Measurements from ENCODE around the gene HMGN1. TPM values are rescaled to one million over a fixed set of nuclear protein-coding genes. Genes with fewer than 3 reads are reported as not detected.
"Not testable (repeated sequence)": the region's sequence is repeated elsewhere in the genome, so short reads cannot be mapped to it uniquely, and the experiment has no call there.

Gene HMGN1
- total RNA-seq, 1 donor from 2014 or later, result 370 TPM

DNA sequence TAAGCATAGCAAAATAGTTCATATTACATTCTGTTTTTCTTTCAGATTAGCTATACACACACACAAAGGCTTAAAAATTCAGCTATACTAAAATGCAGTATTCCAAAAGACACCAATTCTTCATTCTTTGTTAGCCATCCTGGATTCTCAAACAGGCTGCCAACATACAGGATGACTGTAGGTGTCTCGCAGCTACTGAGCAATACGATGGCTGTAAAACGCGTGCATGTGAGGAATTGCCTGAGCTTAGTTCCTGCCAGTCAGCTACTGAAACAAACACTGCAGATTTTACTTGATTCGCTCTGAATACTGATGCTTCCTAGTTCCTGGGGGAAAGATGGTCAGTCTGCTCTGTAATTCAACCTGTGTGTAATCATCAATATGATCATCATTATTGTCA is 24.7 kb upstream of the HMGN1 start:
- intact Hi-C loops (cut with micrococcal nuclease), result no loop called here

DNA sequence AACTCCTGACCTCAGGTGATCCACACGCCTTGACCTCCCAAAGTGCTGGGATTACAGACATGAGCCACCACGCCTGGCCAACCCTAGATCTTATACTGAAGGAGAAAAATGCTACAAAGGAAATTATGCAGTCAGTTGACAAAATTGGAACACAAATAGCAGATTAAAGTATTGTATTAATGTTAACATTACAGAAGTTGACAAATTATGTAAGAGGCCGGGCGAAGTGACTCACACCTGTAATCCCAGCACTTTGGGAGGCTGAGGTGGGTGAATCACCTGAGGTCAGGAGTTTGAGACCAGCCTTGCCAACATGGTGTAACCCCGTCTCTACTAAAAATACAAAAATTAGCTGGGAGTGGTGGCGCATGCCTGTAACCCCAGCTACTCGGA is 21.0 kb upstream of the HMGN1 start:
- intact Hi-C loops (cut with micrococcal nuclease), result not testable (repeated sequence)

DNA sequence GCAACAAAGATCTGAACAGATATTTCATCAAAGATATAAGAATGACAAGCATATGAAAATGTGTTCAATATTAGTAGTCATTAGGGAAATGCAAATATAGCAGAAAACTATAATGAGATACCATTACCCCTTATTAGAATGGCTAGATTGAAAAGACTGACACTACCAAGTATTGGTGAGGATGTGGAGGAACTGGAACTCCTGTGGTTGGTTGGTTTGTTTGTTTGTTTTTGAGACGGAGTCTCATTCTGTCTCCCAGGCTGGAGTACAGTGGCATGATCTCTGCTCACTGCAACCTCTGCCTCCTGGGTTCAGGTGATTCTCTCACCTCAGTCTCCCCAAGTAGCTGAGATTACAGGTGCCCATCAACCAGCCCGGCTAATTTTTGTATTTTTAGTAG is 18.9 kb upstream of the HMGN1 start:
- intact Hi-C loops (cut with micrococcal nuclease), result no loop called here

DNA sequence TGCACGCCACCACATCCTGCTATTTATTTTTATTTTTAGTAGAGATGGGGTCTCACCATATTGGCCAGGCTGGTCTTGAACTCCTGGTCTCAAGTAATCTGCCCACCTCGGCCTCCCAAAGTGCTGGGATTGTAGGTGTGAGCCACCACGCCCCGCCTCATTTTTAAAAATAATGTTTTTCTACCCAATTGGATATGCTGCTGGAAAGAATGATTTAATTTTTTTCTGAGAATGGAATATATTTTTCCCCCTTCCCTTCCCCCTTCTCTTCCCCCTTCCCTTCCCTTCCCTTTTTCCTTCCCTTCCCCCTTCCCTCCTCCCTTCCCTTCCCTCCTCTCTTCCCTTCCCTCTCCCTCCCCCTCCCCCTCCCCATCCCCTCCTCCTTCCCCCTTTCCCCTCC is 17.7 kb upstream of the HMGN1 start:
- intact Hi-C loops (cut with micrococcal nuclease), result no loop called here

DNA sequence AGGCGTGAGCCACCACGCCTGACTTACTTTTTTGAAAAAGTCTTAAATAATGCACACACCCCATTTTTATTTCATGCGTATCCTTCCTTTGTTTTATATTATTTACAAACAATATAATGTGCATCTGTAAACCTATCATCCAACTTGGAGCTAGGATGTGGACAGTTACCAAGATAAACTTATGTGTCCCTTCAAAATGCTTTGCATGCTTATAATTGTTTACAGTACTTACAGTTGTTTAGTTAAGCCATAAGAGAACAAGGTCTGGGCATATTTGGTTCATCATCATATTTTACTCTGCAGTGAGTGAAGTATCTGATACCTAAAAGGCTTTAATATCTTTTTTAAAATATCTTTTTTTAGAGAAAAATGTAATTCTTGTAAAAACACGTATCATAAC is 16.1 kb upstream of the HMGN1 start:
- intact Hi-C loops (cut with micrococcal nuclease), result no loop called here

DNA sequence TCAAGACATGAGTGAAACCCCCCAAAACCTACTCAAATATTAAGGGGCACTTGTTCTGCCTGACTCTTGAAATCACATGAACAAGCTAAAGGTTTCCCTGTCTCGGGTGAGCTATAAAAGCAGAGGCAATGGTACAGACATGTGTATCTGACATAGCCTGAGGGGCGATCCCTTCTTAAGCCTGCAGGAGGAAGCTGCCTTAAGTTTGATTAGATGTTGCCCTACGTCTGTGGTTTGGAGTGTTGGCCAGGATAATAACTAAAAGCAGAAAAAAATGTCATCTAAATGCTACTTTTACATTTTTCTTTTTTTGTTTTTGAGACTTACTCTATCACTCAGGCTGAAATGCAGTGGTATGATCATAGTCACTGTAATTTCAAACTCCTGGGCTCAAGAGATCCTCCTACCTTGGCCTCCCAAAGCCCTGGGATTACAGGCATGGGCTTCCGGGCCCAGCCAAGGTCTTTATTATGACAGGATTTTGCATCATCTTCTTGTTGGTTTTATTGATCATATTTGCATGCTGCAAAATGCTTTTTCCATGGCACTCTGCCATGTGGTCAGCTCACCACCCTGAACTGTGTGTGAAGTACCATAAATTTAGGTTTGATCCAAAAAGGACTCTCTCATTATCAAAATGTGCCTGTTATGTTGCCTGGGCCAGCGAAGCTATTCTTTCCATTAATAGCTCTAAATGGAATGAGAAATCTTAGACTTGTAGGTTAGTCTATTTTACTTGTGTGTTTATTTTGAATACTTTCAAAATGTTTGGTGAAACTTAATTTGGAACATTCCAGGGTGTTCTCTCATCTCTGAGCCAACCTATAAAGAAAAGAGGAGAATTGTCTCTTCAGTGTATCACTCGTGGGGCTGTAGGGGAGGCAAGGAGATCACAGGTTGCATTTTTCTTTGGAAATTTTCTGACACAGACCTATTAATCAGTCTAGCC is 15.0 kb upstream of the HMGN1 start:
- intact Hi-C loops (cut with micrococcal nuclease), result no loop called here

DNA sequence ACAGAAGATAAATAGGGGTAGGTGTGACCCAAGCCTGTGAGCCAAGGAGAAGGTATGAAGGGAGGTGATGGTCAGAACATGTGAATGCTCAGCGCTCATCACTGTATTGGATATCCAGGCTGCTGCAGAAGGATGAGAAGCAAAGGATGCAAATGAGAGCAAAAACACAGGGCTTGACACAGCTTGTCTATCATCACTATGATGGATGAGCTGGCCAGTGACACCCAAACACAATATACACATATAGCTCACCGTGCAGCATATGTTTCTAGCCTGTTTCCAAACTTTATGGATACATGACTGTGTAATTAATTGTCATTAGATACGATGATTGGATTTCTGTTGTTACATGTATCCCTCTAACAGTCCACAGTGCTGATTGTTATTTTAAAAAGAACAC is 13.8 kb upstream of the HMGN1 start:
- intact Hi-C loops (cut with micrococcal nuclease), result no loop called here

DNA sequence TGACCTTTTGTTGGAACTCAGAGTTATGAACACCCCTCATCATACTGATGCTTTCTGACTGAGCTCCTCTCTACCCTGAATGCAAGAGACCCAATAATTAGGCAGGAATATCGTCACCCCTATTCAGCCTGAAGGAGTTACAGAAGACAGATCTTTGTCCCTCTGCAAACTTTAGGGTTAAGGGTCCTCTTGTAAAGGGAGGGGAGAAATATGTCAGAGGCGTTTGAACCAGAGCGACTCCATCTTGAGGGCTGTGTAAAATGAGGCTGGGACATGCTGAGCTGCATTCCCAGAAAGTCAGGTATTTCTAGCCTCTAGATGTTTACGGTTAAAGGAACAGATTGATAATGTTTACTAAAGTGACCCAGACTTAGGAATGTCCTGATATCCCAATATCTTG is 10.5 kb upstream of the HMGN1 start:
- intact Hi-C loops (cut with micrococcal nuclease), result no loop called here

DNA sequence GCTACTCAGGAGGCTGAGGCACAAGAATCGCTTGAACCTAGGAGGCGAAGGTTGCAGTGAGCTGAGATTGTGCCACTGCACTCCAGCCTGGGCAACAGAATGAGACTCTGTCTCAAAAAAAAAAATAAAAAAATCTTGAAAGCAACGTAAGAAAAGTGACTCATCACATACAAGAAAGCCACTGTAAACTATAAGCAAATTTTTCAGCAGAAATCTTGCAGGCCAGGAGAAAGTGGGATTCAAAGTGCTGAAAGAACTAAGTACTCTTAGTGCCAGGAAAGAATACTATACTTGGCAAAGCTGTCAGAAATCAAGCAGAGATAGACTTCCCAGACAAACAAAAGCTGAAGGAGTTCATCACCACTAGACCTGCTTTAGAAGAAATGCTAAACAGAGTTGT is 4.4 kb upstream of the HMGN1 start:
- intact Hi-C loops (cut with micrococcal nuclease), result no loop called here

DNA sequence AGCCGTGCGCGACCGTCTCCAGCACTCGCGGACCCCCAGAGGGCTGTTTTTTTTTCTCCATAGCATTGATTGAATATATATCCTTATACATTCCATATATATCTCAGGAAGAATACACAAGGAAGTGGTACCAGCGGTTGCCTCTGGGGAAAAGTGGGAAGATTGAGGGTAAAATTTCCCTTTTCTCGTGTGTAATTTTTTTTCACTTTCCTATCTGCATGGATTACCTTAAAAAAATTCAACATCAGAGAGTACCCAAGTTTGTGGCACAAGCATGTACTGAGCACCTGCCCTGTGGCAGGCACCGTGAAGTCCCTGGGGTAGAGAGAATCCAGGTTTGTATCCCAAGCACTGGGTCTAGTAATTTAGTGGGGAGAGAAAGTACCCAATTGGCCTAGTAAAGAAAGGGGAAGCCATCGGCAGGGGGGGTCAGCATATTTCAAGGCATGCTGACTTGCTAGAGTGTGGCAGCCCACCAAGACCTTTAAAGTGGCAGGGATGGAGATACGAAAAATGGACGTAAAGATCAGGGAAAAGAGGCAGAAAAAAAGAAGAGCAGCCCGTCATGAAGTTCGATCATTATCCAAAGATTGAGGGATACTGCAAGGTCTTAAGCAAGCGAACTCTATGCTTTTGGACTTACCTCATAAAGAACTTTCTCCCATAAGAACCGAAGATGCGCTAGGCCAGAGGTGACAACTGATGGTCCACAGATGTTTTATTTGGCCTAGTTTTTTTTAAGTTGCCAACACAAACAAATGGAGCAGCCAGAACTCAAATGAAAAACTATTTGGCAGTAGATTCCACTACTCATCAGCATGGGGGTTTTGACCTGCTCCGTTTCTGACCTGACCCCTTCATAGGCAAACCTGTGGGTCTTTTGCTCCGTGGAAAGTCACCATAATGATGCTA is 1.5 kb upstream of the HMGN1 start:
- intact Hi-C loops (cut with micrococcal nuclease), result no loop called here

DNA sequence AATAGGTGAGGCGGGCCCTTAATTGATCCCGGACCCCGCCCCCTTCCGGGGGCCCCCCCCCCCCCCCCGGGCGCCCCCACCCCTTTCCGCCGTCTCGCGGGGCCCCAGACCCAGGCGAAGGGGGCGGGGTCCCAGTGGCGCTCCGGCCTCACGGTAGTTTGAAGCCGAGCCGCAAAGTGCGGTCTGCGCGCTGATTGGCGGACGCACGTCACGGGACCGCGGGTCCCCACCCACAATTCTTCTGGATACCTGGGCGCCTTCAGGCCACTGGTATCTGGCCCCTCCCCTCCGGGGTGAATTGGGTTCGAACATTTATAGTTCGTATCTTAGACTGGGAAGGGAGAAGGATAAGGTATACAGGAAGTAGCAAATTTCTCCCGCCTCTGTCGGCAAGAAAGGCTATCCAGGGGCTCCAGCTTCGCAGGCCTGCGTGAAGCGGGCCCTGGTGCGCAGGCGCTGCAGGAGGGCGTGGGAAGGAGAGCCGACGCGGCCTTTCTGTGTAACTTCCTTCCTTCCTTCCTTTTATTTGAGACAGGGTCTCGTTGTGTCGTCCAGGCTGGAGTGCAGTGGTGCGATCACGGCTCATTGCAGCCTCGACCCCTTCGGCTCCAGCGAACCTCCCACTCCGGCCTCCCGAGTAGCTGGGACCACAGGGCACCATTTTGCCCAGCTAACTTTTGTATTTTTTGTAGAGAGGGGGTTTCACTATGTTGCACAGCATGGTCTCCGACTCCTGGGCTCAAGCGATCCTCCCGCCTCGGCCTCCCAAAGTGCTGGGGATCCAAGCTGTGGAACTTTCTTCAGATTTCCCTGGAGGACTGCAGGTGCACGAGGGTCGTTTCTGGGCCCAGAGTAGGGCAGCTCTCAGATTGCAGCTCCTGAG is 564 bp upstream of the HMGN1 start:
- intact Hi-C loops (cut with micrococcal nuclease), result loop anchor here (1.0 kb wide), 5 partner anchors 31 to 166 kb away; partner anchors contain the start of genes LCA5L and PSMG1

DNA sequence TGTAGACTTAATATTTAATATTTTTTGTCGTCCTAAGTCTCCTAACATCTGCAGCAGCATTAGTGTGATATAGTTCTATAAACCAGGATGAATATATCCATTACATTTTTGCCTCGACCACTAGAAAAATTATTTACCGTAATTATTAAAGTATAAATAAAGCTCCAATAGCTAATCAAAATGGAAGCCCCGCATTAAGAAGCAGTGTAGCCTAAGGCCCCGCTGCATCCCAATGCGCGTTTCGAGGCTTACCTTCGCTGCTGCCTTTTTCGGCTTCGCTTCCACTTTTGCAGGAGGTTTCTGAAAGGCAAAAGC is 891 bp downstream of the HMGN1 start:
- intact Hi-C loops (cut with micrococcal nuclease), result no loop called here

DNA sequence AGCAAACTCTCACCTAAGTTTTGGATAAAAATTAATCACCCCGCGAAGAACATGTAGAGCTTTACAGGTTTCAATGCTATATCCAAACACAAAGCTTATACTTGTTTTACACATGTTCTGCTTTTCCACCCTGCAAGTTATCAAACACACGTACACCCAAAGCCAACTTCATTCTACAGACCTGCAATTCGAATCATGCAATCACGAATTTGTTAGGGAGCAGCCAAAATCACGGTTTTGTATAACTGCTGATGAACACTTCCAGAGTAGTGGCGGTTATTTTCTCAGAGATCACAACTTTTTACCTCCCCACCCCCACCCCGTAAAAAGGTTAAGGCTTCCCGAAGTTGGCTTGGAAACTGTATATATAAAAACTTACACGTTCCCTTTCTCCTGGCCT is 1.4 kb downstream of the HMGN1 start:
- intact Hi-C loops (cut with micrococcal nuclease), result no loop called here

DNA sequence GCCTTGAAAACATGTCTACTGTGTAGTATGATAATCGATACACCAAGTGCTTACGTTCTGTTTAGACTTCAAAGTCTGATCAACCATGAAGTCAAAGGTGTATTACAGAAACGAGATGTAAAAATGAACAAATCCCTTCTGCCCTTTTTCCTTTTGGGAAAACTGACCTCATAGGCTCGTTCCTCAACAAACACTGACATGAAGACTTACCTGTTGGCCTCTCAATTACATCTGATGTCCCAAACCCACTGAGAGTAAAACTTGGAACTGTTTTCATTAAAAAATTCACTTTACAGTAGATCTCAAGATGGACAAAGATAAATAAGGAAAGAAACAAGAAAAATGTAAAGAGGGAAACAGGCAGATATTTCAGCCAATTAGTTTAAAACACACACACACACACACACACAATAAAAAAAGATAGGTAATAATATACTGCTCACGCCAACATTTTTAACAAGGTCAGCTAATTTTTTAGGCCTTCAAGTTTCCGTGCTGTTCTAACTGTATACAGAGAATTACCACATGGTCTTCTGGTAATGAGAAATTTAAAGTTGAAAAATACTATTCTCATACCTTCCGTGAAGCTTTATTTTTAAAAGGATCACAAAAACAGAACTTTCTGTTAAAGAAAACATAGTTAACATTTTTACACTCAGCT is 2.1 kb downstream of the HMGN1 start:
- intact Hi-C loops (cut with micrococcal nuclease), result no loop called here

DNA sequence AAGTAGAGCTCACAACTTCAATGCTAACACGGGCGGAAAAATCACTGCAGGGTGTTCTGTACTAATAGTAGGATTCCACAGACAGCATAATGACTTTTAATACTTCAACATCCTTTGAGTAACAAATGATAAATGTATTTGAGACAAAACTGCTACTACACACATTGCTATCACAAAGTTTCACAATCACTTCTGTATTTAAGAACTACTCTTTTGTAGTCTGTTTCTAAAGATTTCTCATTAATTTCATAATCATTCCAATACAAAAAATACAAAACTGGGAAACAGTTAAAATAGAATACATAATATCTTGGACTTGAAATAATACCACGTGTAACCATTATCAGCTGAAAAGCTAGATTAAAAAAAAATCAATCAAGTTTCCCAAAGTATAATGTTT is 2.7 kb downstream of the HMGN1 start:
- intact Hi-C loops (cut with micrococcal nuclease), result no loop called here

DNA sequence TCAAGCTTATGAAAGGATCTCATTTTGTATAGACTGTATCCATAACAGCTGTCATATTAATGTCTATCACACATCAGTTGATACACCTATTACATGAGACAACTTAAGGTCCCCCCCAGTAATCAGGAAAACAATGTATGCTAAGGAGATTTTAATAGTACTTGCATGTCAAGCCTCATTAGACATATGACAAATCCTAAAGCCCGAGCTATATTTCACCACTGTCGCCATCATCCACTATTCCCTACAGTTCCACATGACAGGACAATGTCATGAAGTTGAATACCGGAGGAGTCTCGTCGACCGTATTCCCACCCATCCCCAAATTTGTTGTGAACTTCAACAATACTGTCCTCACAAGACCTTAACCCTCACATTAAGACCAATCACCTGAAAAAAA is 3.4 kb downstream of the HMGN1 start:
- intact Hi-C loops (cut with micrococcal nuclease), result no loop called here

DNA sequence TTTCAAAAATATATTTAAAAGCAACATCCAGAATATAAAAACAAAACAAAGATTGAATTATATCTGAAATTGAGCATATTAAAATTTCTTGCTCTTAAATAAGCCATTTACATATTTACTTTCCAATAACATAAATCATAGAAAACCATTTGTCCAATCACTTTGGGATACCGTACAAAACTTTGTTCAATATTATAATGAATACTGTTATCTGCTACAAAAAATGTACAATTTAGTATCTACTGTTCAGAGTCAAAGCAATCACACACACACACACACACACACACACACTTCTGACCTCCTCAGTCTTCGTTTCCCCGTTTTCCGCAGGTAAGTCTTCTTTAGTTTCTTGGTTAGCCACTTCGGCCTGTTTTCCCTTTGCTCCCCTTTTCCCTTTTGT is 4.0 kb downstream of the HMGN1 start:
- intact Hi-C loops (cut with micrococcal nuclease), result no loop called here

DNA sequence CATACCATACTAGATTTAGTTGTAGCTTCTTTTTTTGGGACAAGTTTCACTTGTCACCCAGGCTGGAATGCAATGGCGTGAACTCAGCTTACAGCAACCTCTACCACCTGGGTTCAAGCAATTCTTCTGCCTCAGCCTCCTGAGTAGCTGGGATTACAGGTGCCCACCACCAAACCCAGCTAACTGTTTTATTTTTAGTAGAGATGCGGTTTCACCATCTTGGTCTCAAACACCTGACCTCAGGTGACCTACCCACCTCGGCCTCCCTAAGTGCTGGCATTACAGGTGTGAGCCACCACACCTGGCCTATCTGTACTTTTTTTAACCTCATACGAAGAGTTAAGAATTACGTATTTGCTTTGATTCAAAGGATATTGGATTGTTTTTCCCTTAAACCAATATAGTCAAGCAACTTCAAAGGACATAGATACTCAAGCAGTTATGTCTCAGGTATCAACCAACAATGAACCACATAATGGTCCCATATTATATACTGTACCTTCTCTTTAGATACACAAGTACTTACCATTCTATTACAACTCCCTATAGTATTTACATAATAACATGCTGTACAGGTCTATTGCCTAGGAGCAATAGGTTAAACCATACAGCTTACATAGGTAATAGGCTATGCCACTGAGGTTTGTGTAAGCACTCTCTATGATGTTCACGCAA is 7.5 kb downstream of the HMGN1 start:
- intact Hi-C loops (cut with micrococcal nuclease), result no loop called here

DNA sequence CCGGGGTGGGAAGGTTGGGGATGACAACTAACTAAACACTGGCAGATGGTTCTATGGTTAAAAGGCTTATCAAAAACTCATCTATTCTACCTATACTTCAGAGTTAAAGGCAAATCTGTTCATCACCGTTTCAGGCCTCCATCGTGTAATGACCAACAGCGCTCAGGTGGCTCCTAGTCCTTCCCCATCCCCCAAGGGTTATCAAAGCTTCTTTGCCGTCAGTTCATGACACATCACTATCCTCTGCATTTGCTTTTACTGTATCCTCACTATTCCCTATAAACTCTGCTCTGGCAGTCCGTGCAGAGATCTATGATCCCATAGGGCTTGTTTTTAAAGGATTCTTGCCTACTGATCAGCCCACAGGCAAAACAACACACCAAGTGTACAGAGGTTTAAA is 8.2 kb downstream of the HMGN1 start:
- intact Hi-C loops (cut with micrococcal nuclease), result no loop called here

DNA sequence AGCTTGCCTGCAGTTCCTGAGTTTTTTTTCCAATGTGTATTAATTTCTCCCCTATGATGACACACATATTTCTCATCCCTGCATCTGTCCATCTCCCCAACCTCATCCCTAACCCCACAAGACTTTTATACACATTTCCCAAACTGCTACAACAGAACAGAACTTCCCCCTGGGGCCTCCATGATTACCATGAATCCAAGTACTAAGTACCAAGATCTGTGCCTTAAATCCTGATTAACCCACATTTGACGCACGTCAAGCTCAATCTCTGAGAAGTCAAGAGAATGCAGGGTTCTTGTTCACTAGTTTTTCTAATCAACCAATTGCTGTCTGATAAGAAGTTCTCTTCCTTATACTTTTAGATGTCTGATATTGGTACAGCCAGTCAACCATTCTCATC is 9.7 kb downstream of the HMGN1 start:
- intact Hi-C loops (cut with micrococcal nuclease), result no loop called here
